GM12878 (cell line): Measurements from ENCODE around the gene MCF2L2.

Experiments used
- BHLHE40 ChIP-seq, 2 experiments: fragments of 450-650 bp in 1 of 2; IDR thresholded peaks; 2 replicates each; pipeline ENCODE4 v1.6.1; 2011 to 2017; ENCODE audit warnings: low read depth in 2 of 2, borderline replicate concordance in 1 of 2, improper control_type of control experiment in 1 of 2, low read length in 1 of 2, mild to moderate bottlenecking in 1 of 2
- CTCF ChIP-seq, 3 experiments: IDR thresholded peaks in 2 of 3; conservative IDR thresholded peaks in 1 of 3; 2 replicates each; pipeline ENCODE4 v1.5.1; 2011; ENCODE audit warnings: low read depth in 3 of 3, low read length in 3 of 3, mild to moderate bottlenecking in 3 of 3, control low read depth in 2 of 3, moderate library complexity in 2 of 3, inconsistent platforms in 1 of 3, mixed read lengths in 1 of 3; ENCODE audit not compliant: control insufficient read depth in 2 of 3, insufficient read depth in 1 of 3; ENCODE audit errors: extremely low read depth in 1 of 3
- DPF2 ChIP-seq: fragments of 450-650 bp; IDR thresholded peaks from 2 replicates; pipeline ENCODE4 v1.6.1; 2017; ENCODE audit warnings: mild to moderate bottlenecking
- FOS ChIP-seq: IDR thresholded peaks from 3 replicates; pipeline ENCODE4 v1.6.1; 2011; ENCODE audit warnings: borderline replicate concordance; ENCODE audit not compliant: insufficient read length; ENCODE audit errors: extremely low read depth
- POLR2A ChIP-seq: IDR thresholded peaks from 2 replicates; pipeline ENCODE4 v1.6.1; 2011; ENCODE audit warnings: low read depth, mild to moderate bottlenecking, low read length
- POLR2AphosphoS5 ChIP-seq: IDR thresholded peaks from 2 replicates; pipeline ENCODE4 v1.6.1; 2011; ENCODE audit warnings: mild to moderate bottlenecking, low read length, inconsistent platforms

GRCh38 chr3:183208800-183209199 lies 219.6 kb downstream of the MCF2L2 start:
- TF ChIP-seq BHLHE40 (IDR thresholded peaks at IDR 0.05; ENCODE audit: borderline replicate concordance in 1 of 2, low read depth in 2 of 2, low read length in 1 of 2) (no peak), FOS (no peak), DPF2 (no peak), POLR2A (no peak), CTCF (IDR thresholded peaks at IDR 0.05 in 2 of 3, conservative IDR thresholded peaks at IDR 0.05 in 1 of 3; ENCODE audit: control insufficient read depth in 2 of 3, extremely low read depth in 1 of 3, insufficient read depth in 1 of 3, low read depth in 3 of 3, low read length in 3 of 3) (no peak), POLR2AphosphoS5 (no peak)
